Superior temporal gyrus (tissue), 1 donor: ENCODE results near the gene AHDC1.
"Not testable (repeated sequence)": the region's sequence is repeated elsewhere in the genome, so short reads cannot be mapped to it uniquely, and the experiment has no call there.

Experiments
- DNase-seq: peaks from one replicate; pipeline ENCODE4 v3.0.0-alpha.2; 2016; ENCODE audit errors: extremely low spot score

Gene AHDC1

DNA sequence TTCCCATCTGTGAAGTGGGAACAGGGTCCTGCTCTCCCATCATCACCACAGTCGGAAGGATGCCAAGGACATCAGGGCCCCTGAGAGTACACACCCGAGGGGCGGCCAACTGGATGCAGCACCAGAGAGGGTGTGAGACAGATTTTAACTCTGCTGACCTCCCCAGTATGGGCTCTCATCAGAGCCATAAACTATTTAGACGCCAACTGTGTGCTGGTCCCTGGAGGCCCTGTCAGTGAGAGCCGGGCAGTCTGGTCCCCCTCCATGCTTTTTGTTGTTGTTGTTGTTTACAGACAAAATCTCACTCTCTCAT lies 29.3 kb upstream of the AHDC1 start:
- DNase-seq = no peak

DNA sequence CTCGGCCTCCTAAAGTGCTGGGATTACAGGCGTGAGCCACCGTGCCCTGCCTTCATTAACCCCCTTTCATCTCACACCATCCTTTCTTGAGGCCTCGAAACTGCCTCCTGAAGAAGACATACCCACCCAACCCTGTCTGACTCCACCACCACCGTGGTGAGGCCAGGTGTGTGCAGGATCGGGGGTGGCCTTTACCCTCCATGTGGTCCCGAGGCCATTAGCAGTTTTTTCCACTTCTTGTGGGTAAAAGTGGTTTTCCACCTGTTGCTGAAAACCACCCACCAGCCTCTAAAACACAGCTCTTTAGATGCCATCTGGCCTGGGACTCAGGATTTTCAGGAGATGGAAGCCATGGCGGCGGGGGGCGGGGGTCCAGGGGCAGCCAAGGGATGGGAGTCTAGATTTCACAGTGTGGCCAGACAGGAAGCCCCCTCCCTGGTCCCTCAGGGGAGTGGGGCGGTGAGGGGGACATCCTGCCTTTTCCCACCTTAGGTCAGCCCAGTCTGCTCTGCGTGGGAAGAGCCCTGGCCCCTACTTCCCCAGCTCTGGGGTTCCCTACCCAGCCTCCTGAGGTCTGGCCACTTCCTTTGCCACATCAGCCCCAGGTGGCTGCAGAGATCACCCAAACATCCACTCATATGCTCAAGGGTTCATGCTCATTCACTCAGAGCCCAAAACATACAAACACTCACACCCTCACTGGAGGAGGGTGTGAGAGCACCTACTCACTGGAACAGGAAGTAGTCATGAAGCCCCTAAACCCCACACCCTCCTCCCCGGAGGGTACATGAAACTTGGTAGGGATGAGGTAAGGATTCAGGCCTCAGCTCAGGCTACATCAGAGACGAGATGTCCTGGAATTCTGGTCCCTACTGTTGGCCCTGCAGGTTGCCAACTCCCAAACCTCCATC lies 28.7 kb upstream of the AHDC1 start:
- no peak for DNase-seq

DNA sequence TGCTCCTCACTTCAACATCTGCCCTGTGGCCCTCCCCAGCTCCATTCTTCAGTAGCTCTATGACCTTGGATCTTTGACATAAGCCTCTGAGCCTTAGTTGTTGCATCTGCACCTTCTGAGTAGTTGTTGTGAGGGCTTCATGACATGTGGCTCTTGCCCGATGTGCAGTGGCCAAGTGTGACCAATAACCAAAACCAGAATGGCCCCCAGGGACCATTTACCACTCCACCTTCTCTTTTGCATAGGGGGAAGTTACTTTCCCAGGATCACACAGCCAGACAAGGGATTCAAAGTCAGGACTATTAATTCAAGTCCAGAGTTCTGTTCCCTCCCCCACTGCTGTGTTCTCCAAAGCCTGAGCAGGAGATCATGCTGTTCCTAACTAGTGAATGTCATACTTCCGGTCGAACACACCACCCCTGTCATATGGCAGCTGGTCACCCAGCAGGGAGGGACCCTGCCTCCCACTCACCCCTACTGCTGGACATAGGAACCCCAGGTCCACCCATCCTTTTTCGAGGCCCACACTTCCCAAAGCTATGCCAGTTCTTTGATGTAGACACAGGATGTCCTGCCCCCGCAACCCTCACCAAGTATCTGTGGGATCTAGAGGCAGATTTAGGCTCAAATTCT lies 27.0 kb upstream of the AHDC1 start:
- DNase-seq = no peak

DNA sequence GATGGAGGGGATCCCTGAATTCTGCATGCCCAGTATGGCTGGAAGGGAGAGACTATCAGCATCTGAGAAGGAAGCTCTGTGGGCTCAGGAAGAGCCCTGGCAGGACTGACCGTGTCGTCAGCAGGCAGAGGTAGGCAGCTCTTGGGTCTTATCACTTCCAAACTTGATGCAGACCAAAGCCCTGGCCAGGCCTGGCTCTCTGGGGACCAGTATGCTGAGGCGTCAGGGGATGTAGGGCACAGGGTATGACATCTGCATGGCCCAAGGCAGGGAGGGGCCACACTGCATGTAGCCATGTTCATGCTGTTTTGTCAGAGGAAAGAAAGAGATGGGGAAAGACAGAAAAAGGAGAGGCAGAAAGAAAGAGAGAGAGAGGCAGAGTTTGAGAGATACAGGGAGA lies 24.8 kb upstream of the AHDC1 start:
- no peak for DNase-seq

DNA sequence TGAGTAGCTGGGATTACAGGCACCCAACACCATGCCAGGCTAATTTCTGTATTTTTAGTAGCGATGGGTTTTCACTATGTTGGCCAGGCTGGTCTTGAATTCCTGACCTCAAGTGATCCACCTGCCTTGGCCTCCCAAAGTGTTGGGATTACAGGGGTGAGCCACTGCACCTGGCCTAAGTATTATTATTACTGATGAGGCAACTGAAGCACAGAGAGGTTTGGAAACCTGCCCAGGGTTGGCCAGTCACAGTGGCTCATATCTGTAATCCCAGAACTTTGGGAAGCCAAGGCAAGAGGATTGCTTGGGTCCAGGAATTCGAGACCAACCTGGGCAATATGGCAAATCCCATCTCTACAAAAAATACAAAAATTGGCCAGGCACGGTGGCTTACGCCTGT lies 23.8 kb upstream of the AHDC1 start:
- DNase-seq = not testable (repeated sequence)

DNA sequence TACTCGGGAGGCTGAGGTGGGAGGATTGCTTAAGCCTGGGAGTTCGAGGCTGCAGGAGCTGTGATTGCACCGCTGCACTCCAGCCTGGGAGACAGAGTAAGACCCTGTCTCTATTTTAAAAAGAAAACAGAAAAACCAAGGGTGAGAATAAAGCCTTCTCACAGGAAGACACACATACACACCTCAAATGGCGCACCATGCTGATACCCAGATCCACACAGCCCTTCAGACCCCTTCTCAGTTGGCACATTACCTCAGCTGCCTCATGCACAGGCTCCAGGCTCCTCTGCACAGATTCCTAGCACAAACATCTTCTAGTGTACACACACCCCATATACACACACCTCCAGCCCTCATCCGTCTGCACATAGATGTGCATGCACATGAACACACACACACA lies 23.1 kb upstream of the AHDC1 start:
- no peak for DNase-seq

DNA sequence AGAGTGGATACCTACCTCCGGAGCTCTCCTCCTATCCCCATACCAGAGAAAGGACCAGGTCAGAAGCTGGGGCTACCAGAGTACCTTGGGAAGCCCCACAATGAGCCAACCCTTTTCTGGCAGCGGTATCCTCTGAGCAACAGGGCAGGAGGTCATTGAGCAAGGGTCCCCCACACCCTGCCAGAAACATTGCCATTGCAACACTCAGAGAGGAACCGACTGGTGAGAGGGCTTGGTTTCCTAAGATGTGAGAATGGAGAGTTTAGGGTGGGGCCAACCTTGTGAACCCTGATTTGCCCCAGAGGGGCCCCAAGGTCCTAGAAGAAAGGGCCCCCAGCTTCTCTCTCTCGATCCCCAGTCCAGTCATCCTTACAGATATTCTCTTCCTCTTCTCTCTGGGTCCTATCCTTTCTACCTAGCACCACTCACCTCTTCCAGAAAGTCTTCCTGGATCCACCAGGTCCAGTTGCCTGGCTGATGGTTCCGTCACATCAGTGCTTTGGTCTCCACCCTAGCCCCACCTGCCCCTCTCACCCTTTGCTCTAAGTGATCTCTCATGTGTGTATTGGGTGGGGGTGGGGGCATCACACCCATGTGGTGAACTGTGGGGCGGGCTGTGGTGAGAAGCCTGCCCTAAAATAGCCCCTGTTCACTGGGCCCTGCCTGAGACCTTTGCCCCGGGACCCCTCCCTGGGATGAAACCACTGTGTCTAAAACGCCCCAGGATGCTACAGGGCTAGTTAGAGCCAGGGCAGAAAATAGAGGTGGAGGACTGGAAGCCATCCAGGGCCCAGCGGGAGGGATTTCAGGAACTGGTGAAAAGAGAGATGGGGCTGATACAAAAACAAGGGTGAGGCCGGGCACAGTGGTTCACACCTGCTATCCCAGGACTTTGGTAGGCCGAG lies 22.3 kb upstream of the AHDC1 start:
- no peak for DNase-seq

DNA sequence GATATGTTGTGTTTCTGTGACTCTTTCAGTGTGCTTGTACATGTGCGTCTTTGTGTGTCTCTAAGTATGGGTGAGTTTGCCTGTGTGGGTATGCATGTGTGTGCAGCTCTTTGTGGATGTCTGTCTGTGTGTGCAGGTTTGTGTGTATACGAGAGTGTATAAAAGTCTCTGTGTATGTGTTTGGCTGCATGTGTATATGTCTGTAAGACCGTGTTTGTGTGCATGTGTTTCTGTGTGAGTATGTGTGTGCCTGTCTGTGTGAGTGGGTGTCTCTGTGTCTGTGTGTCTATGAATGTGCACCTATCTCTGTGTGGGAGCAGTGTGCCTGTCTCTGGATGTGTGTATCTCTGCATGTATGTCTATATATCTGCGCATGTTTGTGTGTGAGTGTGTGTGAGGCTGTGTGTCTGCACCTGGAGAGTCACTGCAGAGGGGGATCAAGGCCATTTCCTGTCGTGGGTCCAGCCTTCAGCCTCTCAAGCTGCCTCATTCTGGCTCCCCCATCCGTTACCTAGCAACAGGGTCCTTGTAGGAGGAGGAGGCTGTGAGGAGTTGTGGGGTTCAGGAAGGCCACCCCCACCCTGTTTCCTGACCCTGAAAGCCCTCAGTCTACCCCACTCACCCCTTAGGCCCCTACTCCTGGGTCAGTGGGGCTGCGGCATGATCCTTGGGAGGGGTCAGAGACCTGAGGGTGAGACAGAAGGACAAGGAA lies 20.7 kb upstream of the AHDC1 start:
- DNase-seq = no peak

DNA sequence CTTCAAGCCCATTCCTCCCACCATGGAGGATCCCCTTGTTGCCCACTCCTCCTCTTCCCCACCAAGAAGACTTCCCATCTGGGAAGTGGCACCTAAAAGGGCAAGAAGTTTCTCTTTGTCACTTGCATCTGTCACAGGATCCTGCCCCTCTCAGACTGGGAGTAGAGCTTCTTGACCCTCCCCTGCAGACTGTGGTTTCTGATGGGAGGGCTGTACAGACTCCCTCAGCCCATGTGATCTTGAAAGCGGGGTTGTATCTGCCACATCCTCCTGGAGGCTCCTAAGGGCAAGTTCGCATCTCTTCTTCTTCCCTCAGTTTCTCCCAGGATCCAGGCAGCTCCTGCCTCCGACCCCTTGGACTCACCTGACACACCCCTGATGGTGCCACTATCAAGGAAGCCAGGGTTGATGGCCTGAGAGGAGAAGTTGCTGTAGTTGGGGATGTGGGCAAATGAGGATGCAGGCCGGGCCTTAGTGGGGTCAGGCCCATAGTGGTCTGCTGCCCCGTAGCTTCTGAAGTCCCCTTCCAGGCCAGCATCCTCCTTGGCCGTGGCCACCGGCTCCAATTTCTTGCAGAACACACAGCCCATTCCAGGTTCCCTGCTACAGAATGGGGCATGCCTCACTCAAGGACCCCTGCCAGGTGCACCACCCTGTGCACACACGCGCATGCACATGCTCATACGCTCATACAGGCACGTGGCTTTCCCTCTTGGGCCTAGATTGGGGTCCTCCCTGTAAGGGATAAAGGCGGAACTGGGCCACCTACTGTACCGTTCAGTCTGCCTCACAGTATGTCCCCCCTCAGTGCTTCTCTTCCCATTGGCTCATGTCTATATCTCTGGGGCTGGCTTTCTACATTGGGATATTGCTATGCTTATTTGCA lies 19.6 kb upstream of the AHDC1 start:
- DNase-seq = no peak

DNA sequence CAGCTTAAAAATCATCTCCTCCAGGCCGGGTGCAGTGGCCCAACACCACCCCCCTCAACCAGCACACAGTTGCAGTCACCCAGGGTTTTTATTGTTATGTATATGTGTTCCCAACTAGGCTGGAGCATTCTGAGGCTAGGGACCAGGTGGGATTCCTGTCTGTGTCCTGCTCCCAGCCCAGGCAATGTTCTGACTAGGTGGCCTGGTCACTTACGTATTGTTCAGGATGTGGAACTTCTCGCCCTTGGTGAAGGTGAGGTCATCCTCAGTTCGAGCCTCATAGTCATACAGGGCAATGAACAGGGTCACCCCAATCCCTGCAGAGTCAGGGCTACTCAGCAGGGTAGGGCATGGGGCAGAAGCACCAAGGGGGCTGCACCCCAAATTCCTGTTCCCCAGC lies 18.9 kb upstream of the AHDC1 start:
- DNase-seq = no peak

DNA sequence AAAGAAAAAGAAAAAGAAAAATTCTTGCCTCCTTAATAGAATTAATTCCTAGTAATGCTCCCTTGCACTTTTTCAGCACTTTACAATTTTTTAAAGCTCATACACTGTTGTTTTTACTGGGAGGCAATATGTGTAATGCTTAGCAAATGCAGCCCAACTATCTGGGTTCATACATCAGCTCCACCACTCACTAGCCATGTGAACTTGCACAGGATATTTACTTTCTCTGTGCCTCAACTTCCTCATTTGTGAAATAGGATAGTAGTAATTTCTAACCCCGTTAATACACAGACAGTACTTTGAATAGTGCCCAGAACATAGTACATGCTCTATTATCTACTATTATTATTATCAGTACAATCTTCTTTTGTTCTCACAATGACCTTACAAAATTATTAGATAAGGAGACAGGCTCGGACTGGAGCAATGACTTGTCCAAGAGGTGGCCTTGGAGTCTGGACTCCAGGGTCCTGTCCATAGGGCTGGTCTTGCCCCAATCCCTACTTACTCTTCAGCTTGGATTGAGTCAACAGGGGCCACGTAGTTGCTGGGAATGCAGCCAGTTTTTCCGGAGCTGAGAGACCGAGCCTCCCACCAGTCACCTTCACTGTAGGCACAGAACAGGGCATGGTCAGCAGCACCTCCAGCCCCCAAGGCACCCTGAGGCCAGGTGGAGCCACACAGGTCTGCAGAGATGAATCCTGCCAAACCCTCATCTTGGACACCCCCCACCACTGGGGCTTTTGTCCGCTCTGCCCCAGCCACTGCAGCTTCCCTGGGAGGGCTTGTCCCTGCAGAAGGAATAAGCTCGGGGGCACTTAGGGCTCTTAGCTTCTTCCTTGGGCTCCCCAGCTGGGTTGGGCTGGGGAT lies 17.3 kb upstream of the AHDC1 start:
- DNase-seq = no peak

DNA sequence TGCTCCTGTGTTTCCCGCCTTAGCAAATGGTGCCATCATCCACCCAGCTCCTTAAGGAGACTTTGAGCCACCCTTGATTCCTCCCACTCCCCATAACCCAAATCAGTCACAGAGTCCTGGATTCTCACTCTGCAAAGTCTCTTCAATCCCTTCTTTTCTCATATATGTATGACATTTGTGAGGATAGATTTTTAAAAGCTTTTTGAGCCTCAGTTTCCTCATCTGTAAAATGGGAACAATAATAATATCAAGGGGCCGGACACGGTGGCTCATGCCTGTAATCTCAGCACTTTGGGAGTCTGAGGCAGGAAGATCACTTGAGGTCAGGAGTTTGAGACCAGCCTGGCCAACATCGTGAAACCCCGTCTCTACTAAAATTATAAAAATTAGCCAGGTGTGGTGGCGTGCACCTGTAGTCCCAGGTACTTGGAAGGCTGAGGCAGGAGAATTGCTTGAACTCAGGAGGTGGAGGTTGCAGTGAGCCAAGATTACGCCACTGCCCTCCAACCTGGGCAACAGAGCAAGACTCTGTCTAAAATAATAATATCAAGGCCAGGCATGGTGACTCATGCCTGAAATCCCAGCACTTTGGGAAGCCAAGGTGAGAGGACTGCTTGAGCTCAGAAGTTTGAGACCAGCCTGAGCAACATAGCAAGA lies 16.0 kb upstream of the AHDC1 start:
- not testable (repeated sequence) for DNase-seq

DNA sequence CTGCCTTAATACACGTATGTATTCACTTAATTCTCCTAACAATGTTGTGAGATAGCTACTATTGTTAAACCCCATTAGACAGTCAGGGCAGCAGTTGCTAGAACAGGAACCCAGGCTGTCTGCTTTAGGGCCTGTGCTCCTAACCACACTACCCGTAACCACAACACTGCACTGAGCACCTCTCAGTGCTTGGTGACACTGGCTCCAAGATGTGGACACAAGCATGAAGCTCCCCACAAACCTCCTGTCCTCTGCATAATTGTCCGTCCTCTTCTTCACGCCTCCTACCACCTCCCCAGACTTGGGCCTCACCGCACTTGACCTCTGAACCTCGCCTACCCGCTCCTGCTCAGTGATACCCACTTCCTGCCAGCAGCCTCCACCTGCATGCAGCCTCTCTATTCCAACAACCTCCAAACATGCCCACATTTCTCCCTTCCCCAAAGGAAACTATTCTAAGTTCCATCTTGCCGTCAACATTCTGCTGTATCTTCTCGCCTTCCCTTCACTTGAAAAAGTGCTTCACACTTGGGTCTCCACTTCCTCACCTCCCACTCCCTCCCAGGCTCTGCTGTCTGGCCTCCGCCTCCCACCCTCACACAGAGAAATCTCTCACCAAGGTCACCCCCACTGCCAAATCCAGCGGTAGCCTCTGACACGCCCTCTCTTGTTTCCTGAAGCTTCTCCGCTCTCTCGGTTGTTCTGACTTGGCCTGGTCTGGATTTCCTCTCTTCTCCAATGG lies 14.6 kb upstream of the AHDC1 start:
- DNase-seq = no peak

DNA sequence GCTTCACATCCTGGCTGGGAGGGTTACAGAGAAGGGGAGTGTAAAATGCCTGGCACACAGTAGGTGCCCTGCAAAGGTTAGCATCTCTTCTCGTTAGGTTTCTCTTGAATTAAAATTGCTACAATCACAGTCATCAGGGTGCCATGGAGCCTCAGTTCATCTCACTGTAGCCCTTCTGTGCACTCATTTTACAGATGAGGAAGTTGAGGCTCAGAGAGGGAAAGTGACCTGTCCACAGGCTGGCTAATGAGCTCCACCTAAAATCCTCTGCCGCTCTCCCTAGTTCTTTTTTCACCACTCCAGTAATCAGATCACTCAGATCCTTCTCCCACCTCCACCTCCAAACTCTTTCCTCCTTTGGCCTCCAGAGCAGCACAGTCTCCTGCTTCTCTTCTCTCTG lies 13.5 kb upstream of the AHDC1 start:
- DNase-seq = no peak

DNA sequence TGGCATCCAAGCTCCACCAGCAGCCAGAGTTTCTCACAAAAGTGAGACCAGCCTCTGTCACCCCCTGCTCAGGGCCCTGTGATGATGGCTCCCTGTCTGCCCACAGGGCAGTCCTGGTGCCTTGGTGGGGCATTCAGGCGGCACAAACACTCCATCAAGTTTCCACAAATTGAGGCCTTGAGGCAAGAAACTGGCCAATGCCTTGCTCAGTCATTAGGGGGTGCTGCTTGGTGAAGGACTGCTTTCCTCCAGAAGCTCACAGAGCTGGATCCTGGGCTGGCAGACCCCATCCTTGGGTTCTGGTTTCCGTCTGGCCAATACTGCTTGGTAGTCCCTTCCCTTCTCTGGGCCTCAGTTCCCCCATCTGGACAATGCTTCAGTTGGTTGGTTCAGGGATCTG lies 12.5 kb upstream of the AHDC1 start:
- DNase-seq = no peak

DNA sequence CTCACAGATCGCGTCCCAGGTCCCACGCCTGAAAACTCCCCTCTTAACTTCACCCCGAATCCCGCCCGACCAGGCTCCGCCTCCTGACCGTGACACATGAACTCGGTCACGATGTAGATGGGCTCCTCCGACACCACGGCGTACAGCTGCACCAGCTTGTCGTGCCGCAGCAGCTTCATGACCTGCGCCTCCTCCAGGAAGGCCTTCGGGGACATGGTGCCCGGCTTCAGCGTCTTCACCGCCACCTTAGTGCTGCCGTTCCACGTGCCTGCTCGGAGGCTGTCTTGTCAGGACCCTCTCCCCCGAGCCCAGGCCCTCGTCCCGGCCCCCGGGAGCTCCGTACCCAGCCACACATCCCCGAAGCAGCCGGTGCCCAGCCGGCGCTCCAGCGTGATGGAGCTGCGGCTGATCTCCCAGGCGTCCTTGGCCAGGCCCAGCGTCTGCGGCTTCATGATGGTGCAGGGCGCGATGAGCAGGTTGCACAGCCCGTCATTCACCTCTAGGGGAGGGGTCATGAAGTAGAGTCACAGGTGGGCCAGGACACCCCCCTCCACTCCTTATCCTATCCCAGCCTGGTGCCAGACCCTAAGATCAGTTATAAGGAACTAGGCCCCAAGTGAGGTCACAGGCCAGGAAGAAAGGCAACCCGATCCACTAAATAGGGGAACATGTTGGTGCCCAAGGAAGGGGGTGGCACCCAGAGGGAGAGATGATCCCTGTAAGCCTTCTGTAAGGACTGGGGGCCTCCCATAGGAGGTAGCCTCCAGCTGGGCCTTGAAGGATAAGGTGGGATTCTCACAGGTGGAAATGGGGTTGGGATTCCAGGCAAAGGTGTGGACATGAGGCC lies 11.6 kb upstream of the AHDC1 start:
- no peak for DNase-seq

DNA sequence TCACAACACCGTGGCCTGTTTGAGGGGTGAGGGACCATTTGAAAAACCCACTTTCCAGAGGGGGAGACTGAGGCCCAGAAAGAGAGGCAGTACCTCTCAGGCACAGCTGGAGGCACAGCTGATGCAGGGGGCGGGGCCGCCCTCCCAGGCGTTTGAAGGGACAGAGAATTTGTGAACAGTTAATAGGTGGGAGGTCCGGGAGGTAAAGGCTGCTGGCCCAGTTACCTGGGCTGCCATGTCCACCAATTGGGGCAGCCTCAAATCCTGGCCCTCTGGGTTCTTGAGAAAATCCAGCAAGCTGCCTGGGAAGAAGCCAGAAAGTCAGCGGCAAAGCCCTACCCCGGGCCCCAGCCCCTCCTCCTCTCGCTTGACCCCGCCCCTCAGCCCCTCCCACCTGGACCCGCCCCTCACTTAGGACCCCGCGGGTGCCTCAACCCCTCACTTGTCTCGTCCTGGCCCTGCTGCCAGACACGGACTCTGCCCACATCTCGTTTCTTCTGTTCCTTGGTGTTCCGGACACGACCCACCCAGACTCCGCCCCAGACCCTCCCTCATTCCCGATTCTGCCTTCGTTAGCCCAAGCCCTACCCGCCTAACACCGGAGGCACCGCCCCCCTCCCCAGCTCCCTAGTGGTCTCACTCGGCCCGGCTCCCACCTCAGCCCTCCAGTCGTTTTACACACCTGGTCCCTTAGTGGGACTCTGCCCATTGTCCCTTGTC lies 10.8 kb upstream of the AHDC1 start:
- DNase-seq = no peak
